ENCODE data around the gene RASGRF2. TPM values are rescaled to one million over a fixed set of nuclear protein-coding genes. Genes with fewer than 3 reads are reported as not detected.

RASGRF2 gene
- total and polyA plus RNA-seq, 2 of the 8 experiments (the other 6 are each of a cell fraction or from before 2014, with no cell fraction given), result 2.6 to 29.5 TPM

DNA sequence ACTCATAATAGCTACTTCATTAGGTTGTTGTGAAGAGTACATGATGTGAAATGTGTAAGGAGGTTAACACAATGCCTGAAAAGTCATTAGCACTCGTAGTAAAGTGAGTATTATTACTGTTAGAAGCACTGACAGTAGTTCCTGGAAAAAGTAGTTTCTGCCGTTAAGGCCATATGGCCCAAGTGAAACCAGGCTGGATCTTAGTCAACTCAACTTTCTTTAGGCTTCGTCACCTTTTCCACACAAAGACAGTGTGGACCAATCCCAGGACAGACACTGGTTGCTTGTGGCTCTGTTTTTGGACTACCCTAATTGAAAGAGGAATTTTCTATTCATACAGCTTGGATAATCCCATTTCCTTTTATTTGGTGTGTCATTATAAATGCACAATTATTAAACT, 243.6 kb downstream of the RASGRF2 start (continued):
- TF ChIP-seq KDM4A (IDR thresholded peaks at IDR 0.05; ENCODE audit: low read depth, low read length, severe bottlenecking), result no peak
- TF ChIP-seq POLR2AphosphoS5 (IDR thresholded peaks at IDR 0.05; ENCODE audit: low read depth, low read length), result no peak
- TF ChIP-seq KDM1A (IDR thresholded peaks at IDR 0.05; ENCODE audit: borderline replicate concordance, low read length), result no peak

Data from H1 (cell line).